A549 (cell line): ENCODE measurements around the gene MAPK1.

Source experiments
- CTCF ChIP-seq: fragments of >200 bp; sonication (Bioruptor Twin); formaldehyde crosslinking; IDR thresholded peaks from 3 replicates; pipeline ENCODE4 v1.5.1; 2016
- ELK1 ChIP-seq: fragments of 150-350 bp; IDR thresholded peaks from 2 replicates; pipeline ENCODE4 v1.6.1; 2014; ENCODE audit warnings: low read depth, mild to moderate bottlenecking, low read length
- MAFK ChIP-seq: fragments of 450-650 bp; IDR thresholded peaks from 2 replicates; pipeline ENCODE4 v1.6.1; 2014; ENCODE audit not compliant: partially characterized antibody
- NFE2L2 ChIP-seq: fragments of 150-350 bp; conservative IDR thresholded peaks from 2 replicates; pipeline ENCODE4 v1.6.1; 2014; ENCODE audit warnings: low read length
- POLR2A ChIP-seq: IDR thresholded peaks from 2 replicates; pipeline ENCODE4 v1.6.1; 2012; ENCODE audit warnings: mild to moderate bottlenecking, low read length
- RAD21 ChIP-seq, 2 experiments: fragments of >200 bp in 1 of 2; sonication (Bioruptor Twin) in 1 of 2; formaldehyde crosslinking in 1 of 2; IDR thresholded peaks in 1 of 2; conservative IDR thresholded peaks in 1 of 2; 2 replicates in 1 of 2; 3 replicates in 1 of 2; pipeline ENCODE4 v1.6.1; 2012 to 2018; ENCODE audit warnings: inconsistent platforms in 1 of 2
- RARB ChIP-seq: fragments of 250-450 bp; sonication (Bioruptor Pico); IDR thresholded peaks from 2 replicates; pipeline ENCODE4 v1.8.0; 2021; ENCODE audit warnings: mild to moderate bottlenecking, moderate library complexity
- USF2 ChIP-seq: fragments of 450-650 bp; IDR thresholded peaks from 2 replicates; pipeline ENCODE4 v1.6.1; 2014; ENCODE audit warnings: antibody characterized with exemption

GRCh38 chr22:21730535-21731308, 136.7 kb downstream of the MAPK1 start:
- TF ChIP-seq POLR2A = no peak
- TF ChIP-seq CTCF = no peak
- no peak for TF ChIP-seq USF2
- TF ChIP-seq MAFK = no peak
- no peak for TF ChIP-seq ELK1
- no peak for TF ChIP-seq RARB (CRISPR knock-in tag)
- no peak for TF ChIP-seq NFE2L2
- TF ChIP-seq RAD21 (conservative IDR thresholded peaks at IDR 0.05 in 1 of 2, IDR thresholded peaks at IDR 0.05 in 1 of 2) = no peak
